Lung (tissue), 12 donors: ENCODE measurements around the gene TRIM66. TPM values are rescaled to one million over a fixed set of nuclear protein-coding genes. Genes with fewer than 3 reads are reported as not detected.

Source experiments
- ATAC-seq: fragments of 200-7000 bp; cut with Tn5 transposase; one replicate; pipeline ENCODE4 v1.9.1; 2020; ENCODE audit warnings: moderate number of reproducible peaks; ENCODE audit not compliant: insufficient read depth, low FRiP score
- DNase-seq, 3 donors: peaks; one replicate each; pipeline ENCODE4 v3.0.0-alpha.2; 2013 to 2017
- H3K27ac ChIP-seq, 2 donors: one replicate each; pipeline ENCODE4 v1.5.1; 2013; ENCODE audit warnings: mild to moderate bottlenecking in 2 of 2, moderate library complexity in 2 of 2, control low read depth in 1 of 2, inconsistent platforms in 1 of 2, low read depth in 1 of 2, low read length in 1 of 2
- H3K27me3 ChIP-seq, 3 donors: one replicate each; pipeline ENCODE4 v1.5.1; 2013; ENCODE audit warnings: low read length in 2 of 3; ENCODE audit not compliant: control insufficient read depth in 3 of 3, insufficient read depth in 3 of 3
- H3K36me3 ChIP-seq, 4 donors: one replicate each; pipeline ENCODE4 v1.5.1; 2013; ENCODE audit warnings: low read length in 4 of 4, mild to moderate bottlenecking in 1 of 4, moderate library complexity in 1 of 4; ENCODE audit not compliant: control insufficient read depth in 4 of 4, insufficient read depth in 4 of 4
- H3K4me1 ChIP-seq, 5 donors: one replicate each; pipeline ENCODE4 v1.5.1; 2013; ENCODE audit warnings: low read length in 5 of 5, mild to moderate bottlenecking in 2 of 5, moderate library complexity in 1 of 5; ENCODE audit not compliant: control insufficient read depth in 5 of 5, insufficient read depth in 5 of 5
- H3K4me3 ChIP-seq: one replicate; pipeline ENCODE4 v1.5.1; 2013; ENCODE audit warnings: mild to moderate bottlenecking, control low read depth, moderate library complexity
- H3K9ac ChIP-seq, 2 donors: one replicate each; pipeline ENCODE4 v1.5.1; 2013; ENCODE audit warnings: low read length in 2 of 2, control low read depth in 1 of 2; ENCODE audit not compliant: insufficient read depth in 1 of 2
- H3K9me3 ChIP-seq, 4 donors: one replicate each; pipeline ENCODE4 v1.5.1; 2013; ENCODE audit warnings: low read length in 3 of 4, mild to moderate bottlenecking in 1 of 4, moderate library complexity in 1 of 4; ENCODE audit not compliant: control insufficient read depth in 4 of 4, insufficient read depth in 3 of 4
- WGBS, 2 donors: extraction: QIAGEN DNeasy Blood & Tissue Kit; methylation state at CpG; one replicate each; pipeline ENCODE4 v1.1.7; 2013; 5-methylcytosine and 5-hydroxymethylcytosine counted together
- polyA plus RNA-seq, 2 donors: library from polyadenylated mRNA; stranded (reverse); fragments of 200-250 nt; gene quantifications; one replicate each; pipeline ENCODE4 v1.2.1, GENCODE V29; 2013
- total RNA-seq, 2 donors: library from RNA; depleted of rRNA in 1 of 2; stranded (reverse); fragments of >200 nt in 1 of 2; gene quantifications; one replicate each; pipeline ENCODE4 v1.2.1, GENCODE V29; 2014 to 2021
- TF ChIP-seq, protein P1 (sequence below): IDR thresholded peaks from 2 replicates; pipeline ENCODE4 v1.5.1; 2012; ENCODE audit warnings: mild to moderate bottlenecking; ENCODE audit errors: control extremely low read depth, extremely low read depth
- donor health status: control.
- donor health status: control.
- donor health status: Bipolar disorder and iron deficiency.
- donor health status: healthy.
- donor health status: DM: yes; HTN: yes; CAD: no.

The TRIM66 gene
- total and polyA plus RNA-seq, 4 donors = 2.0 to 23.9 (median 11.3) TPM

DNA sequence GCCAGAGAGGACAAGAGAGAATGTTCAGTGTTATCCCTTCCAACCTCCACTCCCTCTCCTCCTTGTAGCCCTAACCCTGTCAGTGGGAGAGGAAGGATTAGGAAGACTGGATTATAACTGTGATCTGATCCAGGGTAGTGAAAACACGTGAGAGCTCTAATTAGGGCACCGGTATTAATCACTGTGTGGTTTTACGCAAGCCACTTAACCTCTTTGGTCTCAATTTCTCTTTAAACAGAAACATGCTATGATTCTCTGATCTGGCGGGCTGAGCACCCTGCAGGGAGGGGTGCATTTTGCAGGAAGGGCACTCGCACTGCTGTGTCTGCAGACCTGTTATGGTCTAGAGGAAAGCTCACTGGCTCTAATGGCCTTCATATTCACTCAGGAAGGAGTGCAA is 11.7 kb upstream of the TRIM66 start:
- 75 to 97% methylated on average over 5 of the region's 5 CpGs for WGBS, 2 donors
- Histone ChIP-seq H3K27ac (no peak overlapping the region), H3K9ac (no peak overlapping the region), H3K4me1 (peaks cover 0 to 7% (median 0%) of the 10 kb centered on the region in 5 donors), H3K27me3 (no peaks in the 10 kb centered on the region), H3K36me3 (peaks cover 23 to 40% (median 29%) of the 10 kb centered on the region in 4 donors), H3K4me3 (no peak overlapping the region), H3K9me3 (no peaks in the 10 kb centered on the region)
- ATAC-seq = no peak
- TF ChIP-seq, protein P1, sequence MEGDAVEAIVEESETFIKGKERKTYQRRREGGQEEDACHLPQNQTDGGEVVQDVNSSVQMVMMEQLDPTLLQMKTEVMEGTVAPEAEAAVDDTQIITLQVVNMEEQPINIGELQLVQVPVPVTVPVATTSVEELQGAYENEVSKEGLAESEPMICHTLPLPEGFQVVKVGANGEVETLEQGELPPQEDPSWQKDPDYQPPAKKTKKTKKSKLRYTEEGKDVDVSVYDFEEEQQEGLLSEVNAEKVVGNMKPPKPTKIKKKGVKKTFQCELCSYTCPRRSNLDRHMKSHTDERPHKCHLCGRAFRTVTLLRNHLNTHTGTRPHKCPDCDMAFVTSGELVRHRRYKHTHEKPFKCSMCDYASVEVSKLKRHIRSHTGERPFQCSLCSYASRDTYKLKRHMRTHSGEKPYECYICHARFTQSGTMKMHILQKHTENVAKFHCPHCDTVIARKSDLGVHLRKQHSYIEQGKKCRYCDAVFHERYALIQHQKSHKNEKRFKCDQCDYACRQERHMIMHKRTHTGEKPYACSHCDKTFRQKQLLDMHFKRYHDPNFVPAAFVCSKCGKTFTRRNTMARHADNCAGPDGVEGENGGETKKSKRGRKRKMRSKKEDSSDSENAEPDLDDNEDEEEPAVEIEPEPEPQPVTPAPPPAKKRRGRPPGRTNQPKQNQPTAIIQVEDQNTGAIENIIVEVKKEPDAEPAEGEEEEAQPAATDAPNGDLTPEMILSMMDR = no peak
- no peak for DNase-seq

DNA sequence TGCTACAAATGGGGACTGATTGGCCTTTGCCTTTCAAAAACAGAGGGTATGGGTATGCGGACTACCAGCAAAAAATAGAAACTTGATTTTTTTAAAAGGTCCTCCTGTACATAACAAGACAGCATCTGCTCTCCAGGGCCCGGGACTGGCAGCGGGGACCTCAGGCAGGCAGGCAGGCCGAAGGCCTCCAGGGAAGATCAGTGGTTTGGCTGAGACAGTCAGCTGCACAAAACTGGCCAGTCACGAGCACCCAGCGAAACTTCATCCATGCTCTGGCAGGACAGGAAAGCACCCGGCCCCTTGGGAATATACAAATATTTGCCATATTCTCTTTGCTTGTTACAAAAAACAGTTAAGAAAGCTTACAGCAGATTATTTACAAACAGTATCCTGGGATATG is 11.1 kb upstream of the TRIM66 start:
- TF ChIP-seq, protein P1 = no peak
- WGBS, 2 donors = 94 to 97% methylated on average over 7 of the region's 7 CpGs
- Histone ChIP-seq H3K4me3 (no peak overlapping the region), H3K27ac (no peak overlapping the region), H3K27me3 (no peaks in the 10 kb centered on the region), H3K9ac (no peak overlapping the region), H3K9me3 (no peaks in the 10 kb centered on the region), H3K4me1 (peaks cover 0 to 10% (median 0%) of the 10 kb centered on the region in 5 donors), H3K36me3 (peaks cover 23 to 35% (median 27%) of the 10 kb centered on the region in 4 donors)
- DNase-seq (no peak), ATAC-seq (no peak)

DNA sequence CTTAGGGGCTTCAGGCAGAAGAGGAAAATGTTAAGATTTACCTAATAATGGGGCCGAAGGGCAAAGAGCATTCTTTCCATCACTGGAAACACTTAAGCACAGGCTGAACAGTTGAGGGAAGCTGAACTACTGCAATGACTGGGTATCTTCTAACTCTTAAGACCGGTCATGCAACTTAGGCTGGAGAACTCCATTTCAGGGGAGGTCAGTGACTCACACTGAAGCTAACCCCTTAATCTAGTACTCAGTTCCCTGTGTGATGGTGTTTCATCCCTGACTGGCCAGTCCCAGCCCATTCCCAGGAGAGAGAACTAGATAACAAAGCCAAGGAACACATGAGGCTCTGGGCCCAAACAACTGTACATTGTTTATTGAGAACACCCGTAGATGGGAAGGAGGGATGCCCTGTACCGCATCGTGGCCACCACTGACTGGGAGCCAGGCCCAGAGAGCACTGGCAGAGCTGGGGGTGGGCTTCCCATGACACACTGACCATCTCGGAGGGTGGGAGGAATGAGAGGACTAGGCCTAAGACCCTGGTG is 10.6 kb upstream of the TRIM66 start:
- Histone ChIP-seq H3K9ac (no peak overlapping the region), H3K9me3 (no peaks in the 10 kb centered on the region), H3K27me3 (no peaks in the 10 kb centered on the region), H3K4me1 (peaks cover 0 to 14% (median 1%) of the 10 kb centered on the region in 5 donors), H3K4me3 (no peak overlapping the region), H3K27ac (no peak overlapping the region), H3K36me3 (peaks cover 23 to 33% (median 26%) of the 10 kb centered on the region in 4 donors)
- TF ChIP-seq, protein P1 = no peak
- DNase-seq (no peak), ATAC-seq (no peak)
- WGBS, 2 donors = 92 to 93% methylated on average over 6 of the region's 6 CpGs

DNA sequence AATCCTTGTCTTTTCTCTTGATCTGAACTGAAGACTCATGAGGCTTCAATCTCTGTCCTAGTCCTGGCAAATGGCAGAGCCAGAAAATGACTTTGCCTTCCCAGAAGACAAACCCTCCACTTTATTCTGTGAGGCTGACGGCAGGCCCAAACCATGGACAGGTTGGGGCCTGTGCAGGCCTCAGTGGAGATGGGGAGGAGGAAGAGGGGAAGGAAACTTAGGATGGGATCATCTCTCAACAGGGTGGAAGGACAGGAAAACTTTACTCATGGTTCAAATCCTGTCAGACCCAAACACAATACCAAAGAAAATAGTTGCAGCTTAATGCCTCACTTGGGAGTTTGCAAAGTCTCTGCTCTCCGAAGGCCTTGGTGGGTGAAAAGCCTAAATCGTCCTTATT is 10.0 kb upstream of the TRIM66 start:
- 78 to 84% methylated on average over 3 of the region's 3 CpGs for WGBS, 2 donors
- no peak overlapping the region for H3K27ac ChIP-seq
- H3K36me3 ChIP-seq = peaks cover 19 to 30% (median 23%) of the 10 kb centered on the region in 4 donors

More for the DNA sequence above, 10.0 kb upstream of the TRIM66 start:
- DNase-seq (no peak), ATAC-seq (no peak)
- Histone ChIP-seq H3K4me3 (no peak overlapping the region), H3K9ac (no peak overlapping the region), H3K4me1 (peaks cover 0 to 18% (median 5%) of the 10 kb centered on the region in 5 donors), H3K9me3 (no peaks in the 10 kb centered on the region), H3K27me3 (no peaks in the 10 kb centered on the region)
- TF ChIP-seq, protein P1 = no peak
